ENCODE results near the gene PIGA.

- TF ChIP-seq POLR2AphosphoS5 (IDR thresholded peaks at IDR 0.05) (no peak), POLR2A (IDR thresholded peaks at IDR 0.05) (no peak)
- TF ChIP-seq, protein P1, sequence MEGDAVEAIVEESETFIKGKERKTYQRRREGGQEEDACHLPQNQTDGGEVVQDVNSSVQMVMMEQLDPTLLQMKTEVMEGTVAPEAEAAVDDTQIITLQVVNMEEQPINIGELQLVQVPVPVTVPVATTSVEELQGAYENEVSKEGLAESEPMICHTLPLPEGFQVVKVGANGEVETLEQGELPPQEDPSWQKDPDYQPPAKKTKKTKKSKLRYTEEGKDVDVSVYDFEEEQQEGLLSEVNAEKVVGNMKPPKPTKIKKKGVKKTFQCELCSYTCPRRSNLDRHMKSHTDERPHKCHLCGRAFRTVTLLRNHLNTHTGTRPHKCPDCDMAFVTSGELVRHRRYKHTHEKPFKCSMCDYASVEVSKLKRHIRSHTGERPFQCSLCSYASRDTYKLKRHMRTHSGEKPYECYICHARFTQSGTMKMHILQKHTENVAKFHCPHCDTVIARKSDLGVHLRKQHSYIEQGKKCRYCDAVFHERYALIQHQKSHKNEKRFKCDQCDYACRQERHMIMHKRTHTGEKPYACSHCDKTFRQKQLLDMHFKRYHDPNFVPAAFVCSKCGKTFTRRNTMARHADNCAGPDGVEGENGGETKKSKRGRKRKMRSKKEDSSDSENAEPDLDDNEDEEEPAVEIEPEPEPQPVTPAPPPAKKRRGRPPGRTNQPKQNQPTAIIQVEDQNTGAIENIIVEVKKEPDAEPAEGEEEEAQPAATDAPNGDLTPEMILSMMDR (IDR thresholded peaks at IDR 0.05 in 8 of 11, conservative IDR thresholded peaks at IDR 0.05 in 3 of 11), result no peak
Observed at GRCh38 chrX:15384304-15384703, 49.0 kb upstream of the PIGA start, which contains the start of gene VEGFD.
